ENCODE results near the gene ZNF326.

ZNF326 gene

DNA sequence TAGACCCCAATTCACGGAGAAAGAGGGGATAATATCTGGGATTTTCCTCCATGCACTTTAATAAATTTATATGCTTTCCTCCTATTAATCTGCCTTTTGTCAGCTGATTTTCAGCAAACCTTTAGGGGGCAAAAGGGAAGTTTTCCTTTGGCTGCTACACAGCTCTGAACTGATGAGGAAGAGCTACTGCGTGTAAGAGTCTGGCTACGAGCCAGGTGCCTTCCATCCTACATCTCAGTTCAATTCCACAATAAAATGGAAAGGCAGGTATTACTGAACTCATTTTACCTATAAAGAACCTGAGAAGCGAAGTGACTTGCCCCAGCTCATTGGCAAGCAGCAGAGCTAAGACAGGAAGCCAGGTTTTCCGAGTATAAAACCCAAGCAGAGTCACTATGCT lies 28.3 kb upstream of the ZNF326 start:
- no peak for TF ChIP-seq TAF1 (IDR thresholded peaks at IDR 0.05; ENCODE audit: low read depth)
- TF ChIP-seq FOXM1 (IDR thresholded peaks at IDR 0.05; ENCODE audit: borderline replicate concordance, low read depth) = no peak

DNA sequence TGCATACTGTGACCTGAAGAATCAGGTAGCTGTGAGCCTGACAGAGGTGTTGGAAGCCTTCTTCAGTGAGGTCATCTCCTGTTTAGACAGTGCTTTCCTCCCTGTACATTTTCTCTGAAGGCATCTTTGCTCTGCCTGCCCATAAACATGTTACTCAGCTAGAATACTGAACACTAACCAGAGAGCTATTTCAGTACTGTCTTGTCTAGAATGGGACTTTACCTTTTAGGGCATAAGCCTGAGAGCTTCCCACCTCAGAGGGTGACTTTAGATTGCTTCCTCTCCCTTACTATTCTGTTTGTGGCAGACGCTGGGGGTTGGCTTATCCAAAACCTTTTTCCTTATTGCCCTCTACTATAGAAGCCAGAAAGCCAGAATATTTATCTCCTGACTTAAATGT lies 23.3 kb upstream of the ZNF326 start:
- TF ChIP-seq TAF1 (IDR thresholded peaks at IDR 0.05; ENCODE audit: low read depth) = no peak
- no peak for TF ChIP-seq FOXM1 (IDR thresholded peaks at IDR 0.05; ENCODE audit: borderline replicate concordance, low read depth)
- TF ChIP-seq RAD21 (IDR thresholded peaks at IDR 0.05; ENCODE audit: low read depth) = no peak
- TF ChIP-seq, protein P1, sequence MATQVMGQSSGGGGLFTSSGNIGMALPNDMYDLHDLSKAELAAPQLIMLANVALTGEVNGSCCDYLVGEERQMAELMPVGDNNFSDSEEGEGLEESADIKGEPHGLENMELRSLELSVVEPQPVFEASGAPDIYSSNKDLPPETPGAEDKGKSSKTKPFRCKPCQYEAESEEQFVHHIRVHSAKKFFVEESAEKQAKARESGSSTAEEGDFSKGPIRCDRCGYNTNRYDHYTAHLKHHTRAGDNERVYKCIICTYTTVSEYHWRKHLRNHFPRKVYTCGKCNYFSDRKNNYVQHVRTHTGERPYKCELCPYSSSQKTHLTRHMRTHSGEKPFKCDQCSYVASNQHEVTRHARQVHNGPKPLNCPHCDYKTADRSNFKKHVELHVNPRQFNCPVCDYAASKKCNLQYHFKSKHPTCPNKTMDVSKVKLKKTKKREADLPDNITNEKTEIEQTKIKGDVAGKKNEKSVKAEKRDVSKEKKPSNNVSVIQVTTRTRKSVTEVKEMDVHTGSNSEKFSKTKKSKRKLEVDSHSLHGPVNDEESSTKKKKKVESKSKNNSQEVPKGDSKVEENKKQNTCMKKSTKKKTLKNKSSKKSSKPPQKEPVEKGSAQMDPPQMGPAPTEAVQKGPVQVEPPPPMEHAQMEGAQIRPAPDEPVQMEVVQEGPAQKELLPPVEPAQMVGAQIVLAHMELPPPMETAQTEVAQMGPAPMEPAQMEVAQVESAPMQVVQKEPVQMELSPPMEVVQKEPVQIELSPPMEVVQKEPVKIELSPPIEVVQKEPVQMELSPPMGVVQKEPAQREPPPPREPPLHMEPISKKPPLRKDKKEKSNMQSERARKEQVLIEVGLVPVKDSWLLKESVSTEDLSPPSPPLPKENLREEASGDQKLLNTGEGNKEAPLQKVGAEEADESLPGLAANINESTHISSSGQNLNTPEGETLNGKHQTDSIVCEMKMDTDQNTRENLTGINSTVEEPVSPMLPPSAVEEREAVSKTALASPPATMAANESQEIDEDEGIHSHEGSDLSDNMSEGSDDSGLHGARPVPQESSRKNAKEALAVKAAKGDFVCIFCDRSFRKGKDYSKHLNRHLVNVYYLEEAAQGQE (IDR thresholded peaks at IDR 0.05; ENCODE audit: low read depth) = no peak
- TF ChIP-seq NFIC (IDR thresholded peaks at IDR 0.05) = no peak
- no peak for TF ChIP-seq EGR1 (IDR thresholded peaks at IDR 0.05)
- no peak for TF ChIP-seq YY1 (IDR thresholded peaks at IDR 0.05; ENCODE audit: low read depth)
- no peak for TF ChIP-seq ZBTB7A (IDR thresholded peaks at IDR 0.05; ENCODE audit: low read depth)
- no peak for TF ChIP-seq EP300 (IDR thresholded peaks at IDR 0.05; ENCODE audit: borderline replicate concordance)
- no peak for TF ChIP-seq CREB1 (IDR thresholded peaks at IDR 0.05; ENCODE audit: low read depth)

DNA sequence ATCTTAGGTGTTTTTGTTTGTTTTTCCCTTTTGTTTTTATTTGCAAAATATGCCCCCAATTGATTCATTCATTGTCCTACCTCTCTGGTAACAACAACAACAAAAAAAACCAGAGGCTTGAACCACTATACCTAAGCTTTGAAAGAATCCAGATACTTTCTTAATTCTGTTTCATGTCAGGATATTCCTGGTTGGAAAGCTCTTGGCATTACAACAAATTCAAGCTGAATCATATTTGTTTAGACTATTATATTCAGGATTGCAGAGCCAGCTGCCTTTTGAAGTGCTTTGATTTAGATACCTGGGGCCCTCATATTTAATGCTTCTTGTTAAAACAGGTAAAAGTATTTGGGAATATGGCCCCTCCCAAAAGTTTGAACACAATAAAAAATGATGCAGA lies 22.9 kb upstream of the ZNF326 start:
- TF ChIP-seq RAD21 (IDR thresholded peaks at IDR 0.05; ENCODE audit: low read depth) (no peak), NFIC (IDR thresholded peaks at IDR 0.05) (no peak), CEBPB (IDR thresholded peaks at IDR 0.05) (no peak), CREB1 (IDR thresholded peaks at IDR 0.05; ENCODE audit: low read depth) (no peak), ZBTB7A (IDR thresholded peaks at IDR 0.05; ENCODE audit: low read depth) (no peak), TCF12 (IDR thresholded peaks at IDR 0.05; ENCODE audit: low read depth) (no peak), TAF1 (IDR thresholded peaks at IDR 0.05; ENCODE audit: low read depth) (no peak), TEAD4 (IDR thresholded peaks at IDR 0.05) (no peak)
- TF ChIP-seq, protein P1 (IDR thresholded peaks at IDR 0.05; ENCODE audit: low read depth) = no peak
- TF ChIP-seq, protein P2, sequence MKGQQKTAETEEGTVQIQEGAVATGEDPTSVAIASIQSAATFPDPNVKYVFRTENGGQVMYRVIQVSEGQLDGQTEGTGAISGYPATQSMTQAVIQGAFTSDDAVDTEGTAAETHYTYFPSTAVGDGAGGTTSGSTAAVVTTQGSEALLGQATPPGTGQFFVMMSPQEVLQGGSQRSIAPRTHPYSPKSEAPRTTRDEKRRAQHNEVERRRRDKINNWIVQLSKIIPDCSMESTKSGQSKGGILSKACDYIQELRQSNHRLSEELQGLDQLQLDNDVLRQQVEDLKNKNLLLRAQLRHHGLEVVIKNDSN (IDR thresholded peaks at IDR 0.05) = no peak

DNA sequence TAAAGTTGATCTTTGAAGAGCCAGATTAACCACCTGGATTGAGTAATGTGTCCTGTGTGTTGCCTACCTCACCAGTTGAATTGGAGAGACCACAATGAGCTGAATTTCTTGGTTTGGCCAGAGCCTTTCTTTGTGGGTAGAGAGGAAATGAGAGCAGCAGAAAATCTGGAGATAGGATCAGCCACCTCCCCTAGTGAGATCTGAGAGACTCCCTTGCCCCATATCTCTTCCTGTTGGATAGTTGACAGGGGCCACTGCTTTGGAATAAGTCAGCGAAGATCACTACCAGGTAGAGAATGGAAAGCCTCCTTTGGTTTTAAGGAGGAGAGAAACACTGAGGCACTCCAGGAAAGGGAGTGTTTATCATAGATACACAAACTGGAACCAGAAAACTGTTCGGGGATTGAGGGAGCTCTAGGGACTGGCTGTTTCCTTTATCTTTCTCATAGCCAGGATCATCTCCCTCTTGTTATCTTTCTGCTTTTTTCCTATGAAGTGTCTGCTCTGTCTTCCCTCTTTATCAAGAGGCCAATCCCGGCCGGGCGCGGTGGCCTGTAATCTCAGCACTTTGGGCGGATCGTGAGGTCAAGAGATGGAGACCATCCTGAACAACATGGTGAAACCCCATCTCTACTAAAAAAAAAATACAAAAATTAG lies 21.3 kb upstream of the ZNF326 start:
- TF ChIP-seq, protein P2 (IDR thresholded peaks at IDR 0.05) = no peak
- TF ChIP-seq TEAD4 (IDR thresholded peaks at IDR 0.05) (no peak), FOXM1 (IDR thresholded peaks at IDR 0.05; ENCODE audit: borderline replicate concordance, low read depth) (no peak), CEBPB (IDR thresholded peaks at IDR 0.05) (no peak), NFIC (IDR thresholded peaks at IDR 0.05) (no peak), TAF1 (IDR thresholded peaks at IDR 0.05; ENCODE audit: low read depth) (no peak), YY1 (IDR thresholded peaks at IDR 0.05; ENCODE audit: low read depth) (no peak), RAD21 (IDR thresholded peaks at IDR 0.05; ENCODE audit: low read depth) (no peak), EP300 (IDR thresholded peaks at IDR 0.05; ENCODE audit: borderline replicate concordance) (no peak), ZBTB7A (IDR thresholded peaks at IDR 0.05; ENCODE audit: low read depth) (no peak), TCF12 (IDR thresholded peaks at IDR 0.05; ENCODE audit: low read depth) (no peak), EGR1 (IDR thresholded peaks at IDR 0.05) (no peak), CREB1 (IDR thresholded peaks at IDR 0.05; ENCODE audit: low read depth) (no peak)
- TF ChIP-seq, protein P1 (IDR thresholded peaks at IDR 0.05; ENCODE audit: low read depth) = no peak
- TF ChIP-seq, protein P3, sequence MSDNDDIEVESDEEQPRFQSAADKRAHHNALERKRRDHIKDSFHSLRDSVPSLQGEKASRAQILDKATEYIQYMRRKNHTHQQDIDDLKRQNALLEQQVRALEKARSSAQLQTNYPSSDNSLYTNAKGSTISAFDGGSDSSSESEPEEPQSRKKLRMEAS (IDR thresholded peaks at IDR 0.05) = no peak

DNA sequence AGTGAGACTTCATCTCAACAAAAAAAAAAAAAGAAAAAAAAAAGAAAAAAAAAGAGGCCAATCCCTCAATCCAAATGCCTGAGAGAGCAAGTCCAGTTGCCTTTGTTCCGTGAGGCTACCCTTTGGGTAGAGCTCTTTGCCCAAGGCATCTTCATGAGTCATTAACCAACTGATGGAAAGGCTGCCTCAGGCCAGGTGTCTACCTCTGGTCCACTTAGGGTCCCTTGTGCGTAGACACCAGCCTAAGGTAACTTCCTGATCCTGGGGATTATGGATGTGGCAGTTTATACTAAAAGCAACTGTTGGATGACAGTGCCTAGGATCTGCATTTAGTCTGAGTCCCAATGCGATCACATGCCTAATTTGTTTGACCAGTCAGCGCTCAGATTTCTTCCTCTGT lies 20.7 kb upstream of the ZNF326 start:
- no peak for TF ChIP-seq ZBTB7A (IDR thresholded peaks at IDR 0.05; ENCODE audit: low read depth)
- TF ChIP-seq CREB1 (IDR thresholded peaks at IDR 0.05; ENCODE audit: low read depth) = no peak
